ENCODE measurements around the gene SLC39A6. TPM values are rescaled to one million over a fixed set of nuclear protein-coding genes. Genes with fewer than 3 reads are reported as not detected.

SLC39A6 gene
- total and polyA plus RNA-seq, 2 donors (not counting 3 experiments of a cell fraction or from before 2014, with no cell fraction given), result 13.8 to 23.1 TPM

GRCh38 chr18:36114738-36115137 is 14.4 kb downstream of the SLC39A6 start:
- Histone ChIP-seq H3K9me3 (replicated peaks; ENCODE audit: control insufficient read depth, insufficient read depth, low read length) (no peaks in the 10 kb centered on the region), H3K4me1 (ENCODE audit: control insufficient read depth, extremely low read depth, insufficient read depth, low read length) (no peaks in the 10 kb centered on the region), H4K20me1 (replicated peaks; ENCODE audit: control insufficient read depth, extremely low read depth, insufficient read depth, low read length) (no peaks in the 10 kb centered on the region), H3K4me3 (replicated peaks in 1 of 3; ENCODE audit: insufficient read depth in 1 of 3, low read depth in 1 of 3, low read length in 3 of 3) (no peak overlapping the region), H2AFZ (ENCODE audit: low read depth, low read length) (no peak overlapping the region), H3K4me2 (ENCODE audit: insufficient read depth, low read length) (no peak overlapping the region), H3K9me1 (replicated peaks; ENCODE audit: control insufficient read depth, extremely low read depth, insufficient read depth, low read length) (no peaks in the 10 kb centered on the region), H3K27me3 (ENCODE audit: control insufficient read depth in 2 of 2, insufficient read depth in 2 of 2, low read length in 2 of 2) (no peaks in the 10 kb centered on the region), H3K27ac (ENCODE audit: insufficient read depth, low read depth, low read length) (no peak overlapping the region), H3K36me3 (ENCODE audit: control insufficient read depth in 2 of 2, extremely low read depth in 1 of 2, insufficient read depth in 2 of 2, low read length in 2 of 2) (peaks cover 14 to 16% of the 10 kb centered on the region in 2 experiments), H3K9ac (replicated peaks; ENCODE audit: extremely low read depth, insufficient read depth, low read length) (no peak overlapping the region), H3K79me2 (ENCODE audit: control insufficient read depth, insufficient read depth, low read length) (no peaks in the 10 kb centered on the region)
- ChIA-PET POLR2A (no interaction called here), CTCF (no interaction called here)
- no peak for TF ChIP-seq POLR2A (IDR thresholded peaks at IDR 0.05; ENCODE audit: low read depth, low read length)
- intact Hi-C loops (cut with micrococcal nuclease), result no loop called here
- dilution Hi-C loops (cut with MboI; ENCODE audit: extremely low pct_ligation_motif_present, low sequenced_read_pairs), result no loop called here
- FAIRE-seq (no peak), DNase-seq (ENCODE audit: low read depth, low spot score) (no peak)
- BruUV-seq (replicated peaks), result no TSS peak

GRCh38 chr18:36114251-36114650 is 14.9 kb downstream of the SLC39A6 start:
- peaks cover 14 to 16% of the 10 kb centered on the region in 2 experiments for H3K36me3 ChIP-seq (ENCODE audit: control insufficient read depth in 2 of 2, extremely low read depth in 1 of 2, insufficient read depth in 2 of 2, low read length in 2 of 2)
- H3K9me1 ChIP-seq (replicated peaks; ENCODE audit: control insufficient read depth, extremely low read depth, insufficient read depth, low read length), result no peaks in the 10 kb centered on the region
- no peak overlapping the region for H3K9ac ChIP-seq (replicated peaks; ENCODE audit: extremely low read depth, insufficient read depth, low read length)
- no TSS peak for BruUV-seq (replicated peaks)
- DNase-seq (ENCODE audit: low read depth, low spot score) (no peak), FAIRE-seq (no peak)
- POLR2A ChIA-PET, result no interaction called here
- no peaks in the 10 kb centered on the region for H4K20me1 ChIP-seq (replicated peaks; ENCODE audit: control insufficient read depth, extremely low read depth, insufficient read depth, low read length)
- H3K4me3 ChIP-seq (replicated peaks in 1 of 3; ENCODE audit: insufficient read depth in 1 of 3, low read depth in 1 of 3, low read length in 3 of 3), result no peak overlapping the region
- H3K9me3 ChIP-seq (replicated peaks; ENCODE audit: control insufficient read depth, insufficient read depth, low read length), result no peaks in the 10 kb centered on the region
- CTCF ChIA-PET, result no interaction called here
- intact Hi-C loops (cut with micrococcal nuclease) (no loop called here), dilution Hi-C loops (cut with MboI; ENCODE audit: extremely low pct_ligation_motif_present, low sequenced_read_pairs) (no loop called here)
- no peaks in the 10 kb centered on the region for H3K79me2 ChIP-seq (ENCODE audit: control insufficient read depth, insufficient read depth, low read length)
- H3K27me3 ChIP-seq (ENCODE audit: control insufficient read depth in 2 of 2, insufficient read depth in 2 of 2, low read length in 2 of 2), result no peaks in the 10 kb centered on the region
- no peaks in the 10 kb centered on the region for H3K4me1 ChIP-seq (ENCODE audit: control insufficient read depth, extremely low read depth, insufficient read depth, low read length)
- no peak overlapping the region for H3K4me2 ChIP-seq (ENCODE audit: insufficient read depth, low read length)
- no peak overlapping the region for H2AFZ ChIP-seq (ENCODE audit: low read depth, low read length)
- TF ChIP-seq EZH2 (IDR thresholded peaks at IDR 0.05; ENCODE audit: borderline replicate concordance, low read depth, low read length, severe bottlenecking), result no peak
- no peak for TF ChIP-seq GATA2 (IDR thresholded peaks at IDR 0.05; ENCODE audit: insufficient read depth, insufficient read length, low read depth, low read length)
- no peak overlapping the region for H3K27ac ChIP-seq (ENCODE audit: insufficient read depth, low read depth, low read length)
